Ovary (tissue), 9 donors: ENCODE data around the gene PLCH2. TPM values are rescaled to one million over a fixed set of nuclear protein-coding genes. Genes with fewer than 3 reads are reported as not detected.

ENCODE experiments used
- DNase-seq, 5 donors: peaks; one replicate each; pipeline ENCODE4 v3.0.0-alpha.2; 2019 to 2020
- H3K27ac ChIP-seq, 2 donors: fragments of 200-600 bp; one replicate each; pipeline versions ENCODE4 v1.5.1 to v1.8.0; 2019 to 2022
- H3K27me3 ChIP-seq: fragments of 200-600 bp; one replicate; pipeline ENCODE4 v1.8.0; 2022
- H3K36me3 ChIP-seq: fragments of 200-600 bp; sonication (generic); one replicate; pipeline ENCODE4 v1.5.1; 2019
- H3K4me1 ChIP-seq: one replicate; pipeline ENCODE4 v1.8.1; 2013; ENCODE audit warnings: mild to moderate bottlenecking, moderate library complexity; ENCODE audit not compliant: insufficient read depth
- H3K4me3 ChIP-seq: fragments of 200-600 bp; sonication (generic); one replicate; pipeline ENCODE4 v1.5.1; 2017
- H3K9me3 ChIP-seq, 2 donors: fragments of 200-600 bp in 1 of 2; sonication (generic) in 1 of 2; one replicate each; pipeline versions ENCODE4 v1.5.1 to v1.8.1; 2013 to 2019; ENCODE audit warnings: mild to moderate bottlenecking in 1 of 2, moderate library complexity in 1 of 2
- CTCF ChIP-seq, 3 donors: fragments of 450-650 bp in 2 of 3; fragments of 200-600 bp in 1 of 3; IDR thresholded peaks; one replicate each; pipeline versions ENCODE4 v1.5.1 to v1.8.0; 2016 to 2022; ENCODE audit warnings: antibody characterized with exemption in 3 of 3, mild to moderate bottlenecking in 1 of 3
- EP300 ChIP-seq: sonication (generic); formaldehyde crosslinking; IDR thresholded peaks from one replicate; pipeline ENCODE4 v1.6.1; 2017; ENCODE audit warnings: antibody characterized with exemption
- POLR2A ChIP-seq: fragments of 450-650 bp; IDR thresholded peaks from one replicate; pipeline ENCODE4 v1.6.1; 2017; ENCODE audit warnings: antibody characterized with exemption, mild to moderate bottlenecking, moderate library complexity
- WGBS, 3 donors: extraction: QIAGEN DNeasy Blood & Tissue Kit in 1 of 3; methylation state at CpG; one replicate each; pipeline versions ENCODE4 v1.1.5 to v1.1.7; 2013 to 2017; 5-methylcytosine and 5-hydroxymethylcytosine counted together
- intact Hi-C, 4 donors: fragments of 100-400 bp; cut with DNase I; formaldehyde crosslinking; loops; one replicate each; pipeline versions ENCODE4 v1.11.0 to v1.15.1; 2022 to 2023
- polyA plus RNA-seq, 2 donors: library from polyadenylated mRNA; stranded (reverse); fragments of 200-250 nt in 1 of 2; fragments of 350-450 nt in 1 of 2; fragmentation: Illumina TruSeq in 1 of 2; extraction: RNeasy Lipid Tissue Mini Kit (QIAGEN cat#74804) in 1 of 2; gene quantifications; one replicate each; pipeline ENCODE4 v1.2.3, GENCODE V29; 2013 to 2014
- total RNA-seq, 7 donors: library from RNA; depleted of rRNA in 2 of 7; stranded (reverse); fragments of >200 nt in 2 of 7; fragmentation: NEBNext Ultra II Directional in 3 of 7; extraction: Animal tissue kit (Norgen Biotek cat#: 25700) in 3 of 7; gene quantifications; one replicate each; pipeline versions ENCODE4 v1.1.0 to v1.2.4, GENCODE V29; 2016 to 2023
- donor health status: DM: no; HTN: no; CAD: no; lungs with moderate emphysema.
- donor health status: DM: no; HTN: no; CAD: no.
- donor health status: Bipolar disorder and iron deficiency.
- donor health status: DM: yes; HTN: yes; CAD: no.
- donor health status: DM: no; HTN: no; CAD: no.
- donor health status: DM: yes; HTN: yes; CAD: no.

PLCH2 gene
- total and polyA plus RNA-seq, 9 donors: 0.05 to 0.84 (median 0.34) TPM; not detected in 1

- H3K9me3 ChIP-seq: no peaks in the 10 kb centered on the region
- no peaks in the 10 kb centered on the region for H3K4me1 ChIP-seq
- H3K4me3 ChIP-seq: no peak overlapping the region
- WGBS, 3 donors: 1% methylated on average over 39 to 107 of the region's 107 CpGs
- no peak for TF ChIP-seq EP300
- TF ChIP-seq CTCF (IDR thresholded peaks at IDR 0.05): no peak
- TF ChIP-seq POLR2A: no peak
- no peaks in the 10 kb centered on the region for H3K36me3 ChIP-seq
- H3K27ac ChIP-seq: no peak overlapping the region
- no peak for DNase-seq
- intact Hi-C loops: no loop called here
- no peaks in the 10 kb centered on the region for H3K27me3 ChIP-seq
Measured at GRCh38 chr1:2443277-2444137, 32.6 kb upstream of the PLCH2 start.

GRCh38 chr1:2444138-2444591 lies 31.9 kb upstream of the PLCH2 start:
- 31 to 52% (median 34%) methylated on average over 8 to 27 of the region's 27 CpGs for WGBS, 3 donors
- Histone ChIP-seq H3K9me3 (no peaks in the 10 kb centered on the region), H3K4me3 (no peak overlapping the region), H3K4me1 (no peaks in the 10 kb centered on the region), H3K27me3 (no peaks in the 10 kb centered on the region), H3K27ac (no peak overlapping the region), H3K36me3 (no peaks in the 10 kb centered on the region)
- intact Hi-C loops: no loop called here
- TF ChIP-seq CTCF (IDR thresholded peaks at IDR 0.05) (no peak), EP300 (no peak), POLR2A (no peak)
- no peak for DNase-seq

- 42 to 61% (median 47%) methylated on average over 14 to 16 of the region's 16 CpGs for WGBS, 3 donors
- intact Hi-C loops: no loop called here
- no peak for TF ChIP-seq POLR2A
- TF ChIP-seq EP300: no peak
- no peak for TF ChIP-seq CTCF (IDR thresholded peaks at IDR 0.05)
- no peak for DNase-seq
- H3K27me3 ChIP-seq: no peaks in the 10 kb centered on the region
- H3K4me3 ChIP-seq: no peak overlapping the region
- no peak overlapping the region for H3K27ac ChIP-seq
- no peaks in the 10 kb centered on the region for H3K9me3 ChIP-seq
- no peaks in the 10 kb centered on the region for H3K36me3 ChIP-seq
- H3K4me1 ChIP-seq: no peaks in the 10 kb centered on the region
Measured at GRCh38 chr1:2445162-2445822, 30.8 kb upstream of the PLCH2 start.

GRCh38 chr1:2445823-2446215 lies 30.3 kb upstream of the PLCH2 start:
- Histone ChIP-seq H3K36me3 (no peaks in the 10 kb centered on the region), H3K9me3 (no peaks in the 10 kb centered on the region), H3K4me1 (no peaks in the 10 kb centered on the region), H3K27ac (no peak overlapping the region), H3K4me3 (no peak overlapping the region), H3K27me3 (no peaks in the 10 kb centered on the region)
- DNase-seq: no peak
- TF ChIP-seq CTCF (IDR thresholded peaks at IDR 0.05): no peak
- TF ChIP-seq EP300: no peak
- TF ChIP-seq POLR2A: no peak
- WGBS, 3 donors: 58 to 69% (median 64%) methylated on average over 15 of the region's 15 CpGs
- intact Hi-C loops: no loop called here
